GM12878 (cell line): ENCODE results near the gene KAZN. TPM values are rescaled to one million over a fixed set of nuclear protein-coding genes. Genes with fewer than 3 reads are reported as not detected.

Experiments
- ATAC-seq: fragments of 200-7000 bp; cut with Tn5 transposase; 3 replicates; pipeline ENCODE4 v1.9.1; 2020; ENCODE audit warnings: mild to moderate bottlenecking, moderate library complexity
- BruUV-seq: library from RNA; stranded (reverse); fragments of 400-500 nt; replicated peaks from 2 replicates; lab custom pipeline; 2021; lab: Mats Ljungman, UMichigan
- CTCF ChIA-PET: fragments of 300-600 bp; sonication (Branson Sonifier 250); formaldehyde crosslinking; extraction: SDS; loops from one replicate; lab custom pipeline; 2021; ENCODE audit warnings: inconsistent platforms; lab: Yijun Ruan, JAX
- POLR2A ChIA-PET: fragments of 350-600 bp; formaldehyde crosslinking; extraction: SDS; loops from one replicate; lab custom pipeline; 2021; ENCODE audit warnings: inconsistent platforms; lab: Charles Lee
- RAD21 ChIA-PET: fragments of 300-600 bp; sonication (Branson Sonifier 250); formaldehyde crosslinking; loops from one replicate; lab custom pipeline; 2023; ENCODE audit warnings: antibody characterized with exemption; ENCODE audit not compliant: unreplicated experiment; lab: Charles Lee
- SMC1A ChIA-PET: fragments of 300-600 bp; sonication (Branson Sonifier 250); formaldehyde crosslinking; loops from one replicate; lab custom pipeline; 2023; ENCODE audit not compliant: unreplicated experiment, uncharacterized antibody; lab: Charles Lee
- DNase-seq: peaks from one replicate; pipeline ENCODE4 v3.0.0-alpha.2; 2011; ENCODE audit warnings: low read depth, low spot score
- FAIRE-seq: peaks from 3 replicates; lab custom pipeline; 2011; peaks lifted over from hg19 to GRCh38; lab: Jason Lieb, UNC
- H2AFZ ChIP-seq: 2 replicates; pipeline ENCODE4 v1.6.0; 2011; ENCODE audit warnings: low read depth, low read length, control low read depth; ENCODE audit not compliant: control insufficient read depth
- H3K27ac ChIP-seq: 2 replicates; pipeline ENCODE4 v1.5.1; 2011; ENCODE audit warnings: control low read depth; ENCODE audit not compliant: control insufficient read depth, insufficient read depth
- H3K27me3 ChIP-seq, 2 experiments: replicated peaks in 1 of 2; 2 replicates each; pipeline versions ENCODE4 v1.6.0 to v1.6.1; 2011; ENCODE audit warnings: low read length in 1 of 2; ENCODE audit not compliant: control insufficient read depth in 2 of 2, insufficient read depth in 2 of 2
- H3K36me3 ChIP-seq, 2 experiments: 2 replicates each; pipeline ENCODE4 v1.5.1; 2011; ENCODE audit warnings: low read length in 1 of 2; ENCODE audit not compliant: control insufficient read depth in 2 of 2, insufficient read depth in 2 of 2
- H3K4me1 ChIP-seq: 2 replicates; pipeline ENCODE4 v1.6.1; 2011; ENCODE audit warnings: mild to moderate bottlenecking, low read length, moderate library complexity, mixed read lengths; ENCODE audit not compliant: control insufficient read depth, insufficient read depth
- H3K4me2 ChIP-seq: 2 replicates; pipeline ENCODE4 v1.6.0; 2011; ENCODE audit warnings: control low read depth; ENCODE audit not compliant: control insufficient read depth, insufficient read depth
- H3K4me3 ChIP-seq: fragments of 200-600 bp; sonication (generic); 2 replicates; pipeline ENCODE4 v1.5.1; 2016
- H3K79me2 ChIP-seq: 2 replicates; pipeline ENCODE4 v1.6.0; 2011; ENCODE audit warnings: low read length; ENCODE audit not compliant: control insufficient read depth, insufficient read depth
- H3K9ac ChIP-seq: 2 replicates; pipeline ENCODE4 v1.8.0; 2011; ENCODE audit warnings: low read length, control low read depth, mixed read lengths; ENCODE audit not compliant: control insufficient read depth, insufficient read depth
- H3K9me3 ChIP-seq: replicated peaks from 3 replicates; pipeline ENCODE4 v1.5.1; 2011; ENCODE audit warnings: mild to moderate bottlenecking, low read length; ENCODE audit not compliant: control insufficient read depth, insufficient read depth
- H4K20me1 ChIP-seq: 2 replicates; pipeline ENCODE4 v1.6.0; 2011; ENCODE audit not compliant: control insufficient read depth, insufficient read depth
- BCL3 ChIP-seq: IDR thresholded peaks from 2 replicates; pipeline ENCODE4 v1.6.1; 2011; ENCODE audit warnings: borderline replicate concordance, low read depth, mild to moderate bottlenecking, moderate library complexity, low read length; ENCODE audit not compliant: insufficient read depth, poor library complexity, severe bottlenecking
- BRCA1 ChIP-seq: IDR thresholded peaks from 2 replicates; pipeline ENCODE4 v1.6.1; 2011; ENCODE audit warnings: low read depth, low read length, improper control_type of control experiment
- CEBPZ ChIP-seq: fragments of 150-350 bp; IDR thresholded peaks from 2 replicates; pipeline ENCODE4 v1.6.1; 2016; ENCODE audit warnings: low read depth, low read length
- POLR2A ChIP-seq: IDR thresholded peaks from 2 replicates; pipeline ENCODE4 v1.6.1; 2011; ENCODE audit warnings: low read depth, mild to moderate bottlenecking, low read length
- PRDM15 ChIP-seq: fragments of 450-650 bp; formaldehyde crosslinking; IDR thresholded peaks from 2 replicates; pipeline ENCODE4 v1.4.0; 2020; ENCODE audit warnings: mild to moderate bottlenecking, moderate library complexity
- RBBP5 ChIP-seq: fragments of 200-600 bp; sonication (generic); conservative IDR thresholded peaks from 2 replicates; pipeline ENCODE4 v1.6.1; 2016
- SMC3 ChIP-seq: IDR thresholded peaks from 2 replicates; pipeline ENCODE4 v1.6.1; 2011; ENCODE audit warnings: low read length, improper control_type of control experiment, borderline replicate concordance
- STAT1 ChIP-seq: fragments of 450-650 bp; conservative IDR thresholded peaks from 2 replicates; pipeline ENCODE4 v1.6.1; 2014; ENCODE audit warnings: antibody characterized with exemption, mild to moderate bottlenecking
- YBX1 ChIP-seq: fragments of 450-650 bp; IDR thresholded peaks from 2 replicates; pipeline ENCODE4 v1.6.1; 2016; ENCODE audit warnings: antibody characterized with exemption
- ZBTB33 ChIP-seq: fragments of 450-650 bp; IDR thresholded peaks from 2 replicates; pipeline ENCODE4 v1.6.1; 2017; ENCODE audit warnings: mild to moderate bottlenecking
- ZZZ3 ChIP-seq: IDR thresholded peaks from 2 replicates; pipeline ENCODE4 v1.6.1; 2011; ENCODE audit warnings: low read depth; ENCODE audit not compliant: control insufficient read depth, insufficient read length
- WGBS: methylation state at CpG from one replicate; pipeline ENCODE4 v1.1.6; 2016; ENCODE audit warnings: low lambda C conversion rate; ENCODE audit not compliant: insufficient replicate concordance, insufficient coverage; ENCODE audit errors: missing lambda C conversion rate; 5-methylcytosine and 5-hydroxymethylcytosine counted together
- in situ Hi-C: fragments of 300-500 bp; cut with MboI; formaldehyde crosslinking; loops from 9 replicates; pipeline ENCODE4 v1.14.3; 2018; ENCODE audit warnings: mixed read lengths
- intact Hi-C: fragments of 100-400 bp; cut with micrococcal nuclease; formaldehyde crosslinking; loops from one replicate; pipeline ENCODE4 v1.14.2; 2022; ENCODE audit not compliant: unreplicated experiment
- polyA plus RNA-seq, 11 experiments: library from polyadenylated mRNA; depleted of rRNA in 4 of 11; unstranded in 6 of 11; stranded (reverse) in 5 of 11; fragments of >200 nt; fragmentation: Nextera tagmentation in 4 of 11; fragmentation: Illumina TruSeq in 1 of 11; extraction: Ambion mirVana in 4 of 11; extraction: Trizol in 1 of 11; gene quantifications; 1 replicate in 1 of 11; 2 replicates in 10 of 11; pipeline versions ENCODE4 v1.2.1 to v1.2.3, GENCODE V29; 2011 to 2016; ENCODE audit warnings: inconsistent platforms in 2 of 11, missing spikeins in 2 of 11, low read depth in 1 of 11
- total RNA-seq, 4 experiments: library from RNA; depleted of rRNA in 3 of 4; stranded (reverse); fragments of >200 nt in 3 of 4; fragmentation: Illumina TruSeq in 1 of 4; extraction: Trizol in 1 of 4; gene quantifications; 2 replicates each; pipeline versions ENCODE4 v1.2.1 to v1.2.3, GENCODE V29; 2013 to 2021

The KAZN gene
- total and polyA plus RNA-seq, 10 of the 15 experiments (the other 5 are each of a cell fraction or from before 2014, with no cell fraction given), result 0.72 to 4.0 (median 1.2) TPM

GRCh38 chr1:14786681-14787080 lies 188.2 kb downstream of the KAZN start (continued):
- TF ChIP-seq ZBTB33 (no peak), POLR2A (no peak)

- peaks cover 0 to 3% of the 10 kb centered on the region in 2 experiments; a peak in 2 of 4 replicates for H3K27me3 ChIP-seq
- 24% methylated on average over 10 of the region's 10 CpGs for WGBS
- no peaks in the 10 kb centered on the region for H3K9me3 ChIP-seq
- POLR2A ChIA-PET, result no interaction called here
- CTCF ChIA-PET, result interaction anchor here (1.3 to 2.3 kb wide), 2 partner anchors 9 kb away, joined by 4 to 14 read pairs; no protein-coding TSS in a partner anchor
- H3K79me2 ChIP-seq, result no peaks in the 10 kb centered on the region
- intact Hi-C loops, result no loop called here
- in situ Hi-C loops, result no loop called here
- RAD21 ChIA-PET, result no interaction called here
- no peaks in the 10 kb centered on the region for H4K20me1 ChIP-seq
- H3K4me1 ChIP-seq, result no peaks in the 10 kb centered on the region
- H3K4me2 ChIP-seq, result no peak overlapping the region
- TF ChIP-seq ZZZ3 (no peak), POLR2A (no peak), SMC3 (no peak), PRDM15 (no peak), CEBPZ (no peak), STAT1 (no peak), BCL3 (no peak), YBX1 (no peak), BRCA1 (no peak), RBBP5 (no peak)
- SMC1A ChIA-PET, result interaction anchor here (1.3 kb wide), 1 partner anchor 50 kb away, joined by 3 read pairs; no protein-coding TSS in a partner anchor
- H3K36me3 ChIP-seq, result no peaks in the 10 kb centered on the region
- ATAC-seq (no peak), DNase-seq (no peak), FAIRE-seq (no peak)
- no TSS peak for BruUV-seq
- no peak overlapping the region for H2AFZ ChIP-seq
- no peak overlapping the region for H3K4me3 ChIP-seq
- no peak overlapping the region for H3K9ac ChIP-seq
- no peak overlapping the region for H3K27ac ChIP-seq
Observed at GRCh38 chr1:14787604-14788003, 189.1 kb downstream of the KAZN start.
